ENCODE measurements around the gene NOS1.
"Not testable (repeated sequence)": the region's sequence is repeated elsewhere in the genome, so short reads cannot be mapped to it uniquely, and the experiment has no call there.

NOS1 gene

GRCh38 chr12:117225179-117225578 lies 136.2 kb downstream of the NOS1 start:
- no peaks in the 10 kb centered on the region for H3K27me3 ChIP-seq
- no peak overlapping the region for H3K4me3 ChIP-seq (ENCODE audit: low read depth in 1 of 2, low read length in 1 of 2)
- no peaks in the 10 kb centered on the region for H3K36me3 ChIP-seq
- H3K4me1 ChIP-seq (ENCODE audit: control insufficient read depth in 1 of 2, insufficient read depth in 1 of 2, low read depth in 1 of 2, low read length in 1 of 2), result no peaks in the 10 kb centered on the region
- no peaks in the 10 kb centered on the region for H3K9me3 ChIP-seq
- no peak for TF ChIP-seq CTCF (IDR thresholded peaks at IDR 0.05)
- H3K27ac ChIP-seq, result no peak overlapping the region

DNA sequence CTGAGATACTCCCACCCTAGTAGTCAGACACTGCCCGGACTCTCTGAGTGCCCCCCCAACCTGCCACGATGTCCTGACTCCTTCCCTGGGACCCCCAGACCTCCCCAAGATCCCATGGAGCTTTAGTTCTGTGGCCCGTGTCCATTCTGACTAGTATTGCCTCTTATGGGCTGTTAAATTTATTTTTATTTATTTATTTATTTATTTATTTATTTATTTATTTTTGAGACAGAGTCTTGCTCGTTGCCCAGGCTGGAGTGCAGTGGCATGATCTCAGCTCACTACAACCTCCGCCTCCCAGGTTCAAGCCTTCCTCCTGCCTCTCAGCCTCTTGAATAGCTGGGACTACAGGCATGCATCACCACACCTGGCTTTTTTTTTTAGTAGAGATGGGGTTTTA lies 140.5 kb downstream of the NOS1 start:
- H3K36me3 ChIP-seq; H3K4me3 ChIP-seq (ENCODE audit: low read depth in 1 of 2, low read length in 1 of 2); H3K27ac ChIP-seq; H3K9me3 ChIP-seq; H3K27me3 ChIP-seq; H3K4me1 ChIP-seq (ENCODE audit: control insufficient read depth in 1 of 2, insufficient read depth in 1 of 2, low read depth in 1 of 2, low read length in 1 of 2): not testable (repeated sequence)

DNA sequence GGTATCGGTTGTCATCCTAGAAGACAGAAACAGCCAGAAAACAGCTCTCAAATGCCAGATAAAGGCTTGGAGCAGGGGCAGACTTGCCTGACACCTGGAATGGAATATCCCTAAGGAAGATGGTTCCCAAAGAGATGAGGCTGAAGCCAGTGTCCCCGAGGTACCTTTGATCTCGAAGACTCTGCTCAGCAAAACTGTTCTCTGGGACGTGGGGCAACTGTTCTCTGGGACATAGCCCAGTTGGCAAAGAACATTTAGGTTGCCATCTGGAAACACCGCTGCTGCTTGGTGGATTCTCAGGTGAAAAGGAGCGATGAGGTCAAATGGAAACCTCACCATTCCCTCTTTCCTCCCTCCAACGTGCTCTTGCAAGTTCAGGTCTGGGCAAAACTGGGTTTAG lies 143.3 kb downstream of the NOS1 start:
- Histone ChIP-seq H3K4me3 (ENCODE audit: low read depth in 1 of 2, low read length in 1 of 2) (no peak overlapping the region), H3K27me3 (peaks cover 16% of the 10 kb centered on the region), H3K4me1 (ENCODE audit: control insufficient read depth in 1 of 2, insufficient read depth in 1 of 2, low read depth in 1 of 2, low read length in 1 of 2) (no peaks in the 10 kb centered on the region), H3K27ac (no peak overlapping the region), H3K9me3 (no peaks in the 10 kb centered on the region), H3K36me3 (no peaks in the 10 kb centered on the region)
- no peak for TF ChIP-seq CTCF (IDR thresholded peaks at IDR 0.05)

DNA sequence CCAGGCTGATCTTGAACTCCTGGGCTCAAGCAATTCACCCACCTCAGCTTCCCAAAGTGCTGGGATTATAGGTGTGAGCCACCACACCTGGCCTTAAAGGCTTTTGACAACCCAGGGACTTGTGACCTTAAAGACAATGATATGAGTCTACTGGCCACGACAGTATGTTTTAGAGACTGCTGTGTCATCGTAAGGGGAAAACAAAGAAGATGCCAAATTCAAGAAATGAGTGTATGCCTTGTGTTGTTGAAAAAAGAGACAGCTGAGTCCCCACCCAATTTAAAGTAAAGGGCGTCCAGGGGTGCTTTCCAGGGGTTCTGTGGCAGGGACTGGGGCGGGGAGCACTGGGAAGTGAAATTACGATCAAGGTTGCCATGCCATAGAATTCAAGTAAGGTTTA lies 144.7 kb downstream of the NOS1 start:
- Histone ChIP-seq H3K4me1 (ENCODE audit: control insufficient read depth in 1 of 2, insufficient read depth in 1 of 2, low read depth in 1 of 2, low read length in 1 of 2) (no peaks in the 10 kb centered on the region), H3K27ac (no peak overlapping the region), H3K27me3 (peaks cover 20% of the 10 kb centered on the region), H3K36me3 (no peaks in the 10 kb centered on the region), H3K4me3 (ENCODE audit: low read depth in 1 of 2, low read length in 1 of 2) (no peak overlapping the region), H3K9me3 (no peaks in the 10 kb centered on the region)
- no peak for TF ChIP-seq CTCF (IDR thresholded peaks at IDR 0.05)

GRCh38 chr12:117214797-117215196 lies 146.6 kb downstream of the NOS1 start:
- Histone ChIP-seq H3K27ac (no peak overlapping the region), H3K4me3 (ENCODE audit: low read depth in 1 of 2, low read length in 1 of 2) (no peak overlapping the region), H3K36me3 (no peaks in the 10 kb centered on the region), H3K27me3 (peaks cover 20% of the 10 kb centered on the region), H3K4me1 (ENCODE audit: control insufficient read depth in 1 of 2, insufficient read depth in 1 of 2, low read depth in 1 of 2, low read length in 1 of 2) (no peaks in the 10 kb centered on the region), H3K9me3 (no peaks in the 10 kb centered on the region)
- no peak for TF ChIP-seq CTCF (IDR thresholded peaks at IDR 0.05)

DNA sequence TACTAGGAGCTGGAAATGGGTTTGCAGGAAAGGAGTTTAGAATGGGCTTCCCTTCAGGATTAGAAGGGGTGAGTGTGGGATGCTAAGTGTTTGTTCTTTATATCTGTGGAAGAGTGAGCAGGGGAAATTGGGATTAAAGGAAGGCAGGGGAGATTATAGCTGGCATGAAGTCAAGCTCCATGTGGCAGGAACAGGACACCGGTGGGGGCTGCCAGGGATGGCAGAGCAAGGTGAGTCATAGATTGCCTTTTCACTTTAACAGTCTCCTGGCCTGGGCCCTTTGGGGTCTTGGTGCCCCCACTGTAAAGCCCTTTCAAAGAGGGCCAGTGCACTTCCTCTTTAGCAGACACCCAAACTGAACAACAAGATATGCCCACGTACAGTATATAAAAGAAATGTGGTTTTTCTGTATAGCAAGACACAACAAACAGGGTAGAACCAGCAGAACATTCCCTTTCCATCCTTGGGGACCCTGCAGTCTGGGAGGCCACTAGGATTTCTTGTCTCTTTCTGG lies 148.1 kb downstream of the NOS1 start:
- no peak overlapping the region for H3K27ac ChIP-seq
- no peaks in the 10 kb centered on the region for H3K9me3 ChIP-seq
- H3K27me3 ChIP-seq, result peaks cover 30% of the 10 kb centered on the region
- no peaks in the 10 kb centered on the region for H3K36me3 ChIP-seq
- no peaks in the 10 kb centered on the region for H3K4me1 ChIP-seq (ENCODE audit: control insufficient read depth in 1 of 2, insufficient read depth in 1 of 2, low read depth in 1 of 2, low read length in 1 of 2)
- H3K4me3 ChIP-seq (ENCODE audit: low read depth in 1 of 2, low read length in 1 of 2), result no peak overlapping the region
- no peak for TF ChIP-seq CTCF (IDR thresholded peaks at IDR 0.05)
